GM21515 (cell line): ENCODE data around the gene PRR5L.
A peak's percentile ranks its signal among the peaks of the same experiment; 100 is the strongest.

ENCODE experiments used
- ATAC-seq: cut with Tn5 transposase; IDR thresholded peaks from one replicate; pipeline ENCODE4 v1.9.1; 2021; ENCODE audit not compliant: unreplicated experiment

The PRR5L gene

DNA sequence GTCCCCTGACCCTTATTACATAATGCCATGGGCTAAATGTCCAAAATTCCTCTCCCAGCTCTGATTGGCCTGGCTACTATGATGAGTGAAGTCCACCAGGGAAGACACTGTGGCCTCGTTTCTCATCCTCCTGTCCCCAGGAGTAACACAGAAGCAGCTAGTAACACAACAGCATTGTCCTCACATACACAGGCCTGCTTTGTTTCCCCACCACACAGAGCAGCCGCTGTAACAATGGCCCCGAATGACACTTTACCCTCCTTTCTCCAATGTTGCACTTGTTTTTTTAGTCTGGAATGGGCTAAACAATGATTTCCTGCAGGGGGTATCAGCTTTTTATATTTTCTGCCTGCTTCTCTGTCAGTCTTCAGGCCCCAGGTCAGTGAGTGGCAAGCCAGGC, at the start of gene PRR5L:
Gene PRR5L (plus strand): TSS at position 363 of the 400 bp plus-strand sequence. CDS start 104,834 bp downstream, outside the sequence.
- no peak for ATAC-seq

DNA sequence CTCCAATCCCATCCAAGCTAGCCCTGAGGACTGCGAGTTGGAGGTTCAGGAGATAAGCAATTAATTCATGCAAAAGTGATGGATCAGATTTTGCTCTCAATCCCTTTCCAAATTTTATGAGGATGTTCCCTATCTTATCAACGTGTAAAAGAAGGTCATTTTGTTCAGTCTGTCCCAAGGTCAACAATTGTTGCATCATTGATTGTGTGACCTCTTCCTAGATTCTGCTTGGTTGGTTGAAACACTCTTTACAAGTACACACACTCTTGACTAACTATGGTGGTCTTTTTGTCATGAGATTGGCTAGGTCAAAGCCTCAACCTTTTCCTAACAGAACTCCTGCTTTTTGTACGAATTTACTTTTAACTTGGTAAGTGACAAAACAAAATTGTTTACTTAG, 48.6 kb upstream of the PRR5L start:
- ATAC-seq: no peak

- no peak for ATAC-seq
Measured at GRCh38 chr11:36248436-36248835, 47.7 kb upstream of the PRR5L start.

DNA sequence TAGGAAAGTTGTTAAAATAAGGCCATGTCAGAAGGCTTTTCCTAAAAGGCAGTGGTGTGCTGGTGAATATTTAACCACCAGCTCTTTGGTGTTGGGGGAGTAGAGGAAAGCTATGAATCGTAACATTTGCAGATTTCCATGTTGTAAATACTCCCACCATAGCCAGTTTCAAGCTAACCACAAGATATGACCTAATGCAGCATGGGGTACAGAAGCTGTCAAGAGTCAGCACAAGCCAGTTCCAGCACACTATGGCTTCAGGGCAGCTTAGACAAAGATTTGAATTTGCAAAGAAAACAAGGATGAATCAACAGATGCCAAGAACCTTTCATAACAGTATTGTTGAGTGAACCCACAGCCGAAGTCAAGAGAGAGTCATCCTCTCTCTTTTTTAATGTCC, 46.8 kb upstream of the PRR5L start:
- ATAC-seq: no peak

- ATAC-seq: no peak
Measured at GRCh38 chr11:36251823-36252222, 44.3 kb upstream of the PRR5L start.

GRCh38 chr11:36253238-36253637, 42.9 kb upstream of the PRR5L start:
- no peak for ATAC-seq

DNA sequence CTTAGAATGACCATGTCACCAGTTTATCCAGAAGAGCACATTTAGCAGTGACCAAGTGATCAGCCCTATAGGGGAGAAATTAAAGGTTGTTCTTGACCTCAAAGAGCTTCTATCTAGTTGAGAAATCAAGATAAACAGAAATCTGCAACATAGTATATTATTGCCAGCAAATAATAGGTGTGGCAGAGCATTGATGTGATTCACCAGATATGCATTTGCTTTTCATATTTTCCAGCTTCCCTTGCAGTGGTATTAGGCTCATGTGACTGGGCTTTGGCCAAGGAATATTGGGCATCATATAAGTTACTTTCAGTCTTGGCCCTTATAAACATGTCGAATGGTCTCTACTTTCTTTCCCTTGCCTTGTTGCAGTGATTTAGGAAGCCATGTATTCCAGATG, 41.4 kb upstream of the PRR5L start:
- no peak for ATAC-seq

DNA sequence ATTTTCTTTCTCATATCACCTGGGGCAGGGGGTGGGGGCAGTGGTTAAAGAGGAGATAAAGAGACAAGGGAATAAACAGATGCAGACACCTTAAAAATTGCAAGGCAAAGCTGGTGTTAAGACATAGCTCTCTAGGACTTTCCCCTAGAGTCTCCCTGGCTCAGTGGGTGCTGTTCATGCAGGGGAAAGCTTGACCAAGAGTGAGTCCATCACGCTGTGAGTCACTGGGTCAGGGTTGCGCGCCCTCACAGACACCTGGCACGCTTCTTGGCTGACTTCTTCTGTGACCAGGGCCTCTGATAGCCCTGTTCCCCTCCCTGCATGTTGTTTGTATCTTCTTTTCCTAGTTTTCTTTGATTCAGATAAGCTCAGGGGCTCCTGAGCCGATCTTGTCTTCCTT, 38.7 kb upstream of the PRR5L start:
- no peak for ATAC-seq

GRCh38 chr11:36258730-36259360, 37.2 kb upstream of the PRR5L start:
- no peak for ATAC-seq

- ATAC-seq: no peak
Measured at GRCh38 chr11:36261094-36261493, 35.0 kb upstream of the PRR5L start.

- no peak for ATAC-seq
Measured at GRCh38 chr11:36264011-36264972, 31.8 kb upstream of the PRR5L start.

GRCh38 chr11:36264973-36265344, 31.1 kb upstream of the PRR5L start:
- no peak for ATAC-seq

GRCh38 chr11:36265793-36266628, 30.1 kb upstream of the PRR5L start:
- ATAC-seq: peak; percentile 72

GRCh38 chr11:36266767-36267166, 29.3 kb upstream of the PRR5L start:
- ATAC-seq: no peak

- no peak for ATAC-seq
Measured at GRCh38 chr11:36268337-36268985, 27.6 kb upstream of the PRR5L start.

DNA sequence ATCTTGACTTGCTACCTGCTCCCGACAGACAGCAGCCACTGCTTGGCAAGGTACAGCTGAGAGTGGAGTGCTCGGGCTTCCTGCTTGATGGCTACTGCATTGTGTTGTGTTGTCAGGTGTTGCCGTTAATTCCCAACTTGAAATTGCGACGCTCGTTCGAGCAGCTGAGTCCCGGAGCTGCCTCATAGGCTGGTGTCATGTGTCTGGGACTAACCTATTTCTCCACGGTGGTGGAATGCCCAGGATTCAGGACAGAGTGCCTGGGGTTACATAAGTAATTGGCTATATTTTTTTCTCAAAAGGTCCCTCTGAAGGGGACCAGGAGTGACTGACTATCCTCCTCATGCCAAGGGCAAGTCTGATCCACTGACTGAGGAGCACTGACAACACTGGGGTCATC, 25.4 kb upstream of the PRR5L start:
- ATAC-seq: no peak

- no peak for ATAC-seq
Measured at GRCh38 chr11:36271794-36272407, 24.2 kb upstream of the PRR5L start.

DNA sequence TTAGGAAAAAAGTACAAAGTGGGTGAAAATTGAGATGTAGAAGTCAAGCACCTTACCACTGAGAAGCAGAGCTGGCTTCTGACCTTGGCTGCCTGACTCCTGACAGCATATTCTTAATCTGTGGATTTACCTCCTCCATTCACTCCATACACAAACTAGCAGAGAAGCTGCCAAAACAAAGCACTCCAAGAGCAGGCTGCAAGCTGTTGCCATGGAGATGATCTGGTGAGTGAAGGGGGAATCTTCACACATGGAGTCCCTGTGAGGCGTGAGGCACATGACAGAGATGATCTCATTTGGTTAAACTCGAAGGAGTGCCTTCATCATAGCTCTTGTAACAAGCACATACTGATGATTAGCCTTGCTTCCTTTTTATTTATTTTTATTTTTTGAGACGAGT, 23.0 kb upstream of the PRR5L start:
- ATAC-seq: no peak

DNA sequence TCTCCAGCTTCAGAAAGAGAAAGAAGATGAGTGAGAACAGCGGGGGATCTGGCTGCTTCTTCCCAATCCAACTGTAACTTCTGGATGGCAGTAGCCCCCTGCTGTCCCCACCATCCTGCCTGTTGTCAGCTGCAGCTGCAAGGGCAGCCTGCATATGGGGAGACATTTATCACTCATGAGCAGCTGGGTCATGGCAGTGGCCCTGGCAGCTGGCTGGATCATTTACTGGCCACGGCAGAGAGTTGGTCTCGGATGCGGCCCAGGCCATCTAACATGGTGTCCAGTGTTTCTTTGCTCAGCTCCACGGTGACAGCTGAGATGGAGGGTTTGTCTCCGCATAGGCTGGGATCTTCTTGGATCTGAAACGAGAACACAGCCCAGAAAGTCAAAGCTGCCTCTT, 21.7 kb upstream of the PRR5L start:
- no peak for ATAC-seq

DNA sequence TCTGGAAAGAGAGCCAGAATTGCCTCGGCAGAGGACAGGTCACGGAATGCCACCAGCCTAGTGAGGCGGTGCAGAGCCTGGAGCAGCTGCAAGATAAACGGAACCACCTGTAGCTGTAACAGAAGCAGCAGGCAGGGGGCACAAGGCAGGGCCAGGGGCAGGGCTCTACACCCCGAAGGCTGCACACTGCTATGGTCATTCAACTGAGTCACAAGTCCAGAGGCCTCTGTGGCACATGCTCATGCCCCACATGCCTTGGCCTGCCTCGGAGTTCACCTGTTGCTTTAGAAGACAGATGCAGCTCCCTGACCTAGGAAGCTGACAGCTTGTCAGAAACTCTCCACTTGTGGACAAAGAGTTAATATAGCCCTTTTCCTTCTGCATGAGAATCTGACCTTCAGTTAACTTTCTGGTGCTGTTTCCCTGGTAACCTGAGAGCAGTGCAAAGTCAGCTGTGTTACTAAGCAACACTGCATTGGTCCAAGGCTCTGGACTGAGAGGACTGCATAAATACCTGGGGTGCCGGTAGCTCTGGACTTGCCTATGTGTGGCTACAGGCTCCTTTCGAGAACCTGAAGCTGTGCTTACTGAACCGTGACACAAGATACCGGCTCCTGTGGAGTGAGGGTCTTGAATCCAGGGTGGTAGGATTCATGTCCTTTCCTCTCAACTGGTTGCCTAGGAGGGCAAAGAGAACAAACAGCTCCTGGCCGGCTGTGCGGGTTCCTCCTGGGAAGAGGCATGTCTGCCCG, 17.4 kb upstream of the PRR5L start:
- no peak for ATAC-seq
